Erythroblast (primary cell): ENCODE measurements around the gene FLT4.

ENCODE experiments used
- DNase-seq, 2 experiments: peaks; one replicate each; lab custom pipeline; 2025; lab: John Stamatoyannopoulos, UW
- GATA1 ChIP-seq: IDR thresholded peaks from 2 replicates; pipeline ENCODE4 v1.6.1; 2011; ENCODE audit warnings: low read depth, mild to moderate bottlenecking, control low read depth, low read length, moderate library complexity
- POLR2A ChIP-seq: IDR thresholded peaks from 2 replicates; pipeline ENCODE4 v1.6.1; 2011; ENCODE audit warnings: mild to moderate bottlenecking, low read length

FLT4 gene

GRCh38 chr5:180606215-180606785, 43.1 kb downstream of the FLT4 start:
- TF ChIP-seq GATA1 (no peak), POLR2A (no peak)
- no peak for DNase-seq

GRCh38 chr5:180605554-180606214, 43.7 kb downstream of the FLT4 start:
- no peak for TF ChIP-seq GATA1
- TF ChIP-seq POLR2A = no peak
- peak; percentile 76 to 87 for DNase-seq

GRCh38 chr5:180604271-180604670, 45.1 kb downstream of the FLT4 start:
- DNase-seq = no peak
- no peak for TF ChIP-seq GATA1
- TF ChIP-seq POLR2A = no peak

GRCh38 chr5:180603076-180603594, 46.3 kb downstream of the FLT4 start:
- no peak for TF ChIP-seq GATA1
- no peak for TF ChIP-seq POLR2A
- no peak for DNase-seq

- no peak for DNase-seq
- TF ChIP-seq POLR2A (no peak), GATA1 (no peak)
These were observed 46.8 kb downstream of the FLT4 start for GRCh38 chr5:180602481-180603075.

- TF ChIP-seq GATA1 (no peak), POLR2A (no peak)
- DNase-seq = no peak
These were observed 47.6 kb downstream of the FLT4 start for GRCh38 chr5:180601591-180602480.

GRCh38 chr5:180600554-180601041, 48.8 kb downstream of the FLT4 start:
- TF ChIP-seq GATA1 = no peak
- TF ChIP-seq POLR2A = no peak

GRCh38 chr5:180599981-180600553, 49.3 kb downstream of the FLT4 start:
- TF ChIP-seq GATA1 (no peak), POLR2A (no peak)
- DNase-seq = no peak

More at GRCh38 chr5:180600554-180601041, 48.8 kb downstream of the FLT4 start:
- DNase-seq = no peak

GRCh38 chr5:180599590-180599914, 49.8 kb downstream of the FLT4 start:
- TF ChIP-seq POLR2A (no peak), GATA1 (no peak)

GRCh38 chr5:180598797-180599589, 50.4 kb downstream of the FLT4 start:
- TF ChIP-seq GATA1 = no peak
- TF ChIP-seq POLR2A = no peak
- no peak for DNase-seq

More at GRCh38 chr5:180599590-180599914, 49.8 kb downstream of the FLT4 start:
- no peak for DNase-seq

- no peak for DNase-seq
- TF ChIP-seq GATA1 (no peak), POLR2A (no peak)
These were observed 51.1 kb downstream of the FLT4 start for GRCh38 chr5:180598316-180598701.

GRCh38 chr5:180596668-180597231, 52.6 kb downstream of the FLT4 start:
- TF ChIP-seq POLR2A (no peak), GATA1 (no peak)

GRCh38 chr5:180596115-180596667, 53.2 kb downstream of the FLT4 start:
- TF ChIP-seq POLR2A = no peak
- no peak for TF ChIP-seq GATA1
- DNase-seq = no peak

More at GRCh38 chr5:180596668-180597231, 52.6 kb downstream of the FLT4 start:
- DNase-seq = no peak
